HT-29 (cell line): ENCODE measurements around the gene DIDO1. TPM values are rescaled to one million over a fixed set of nuclear protein-coding genes. Genes with fewer than 3 reads are reported as not detected.
A peak's percentile ranks its signal among the peaks of the same experiment; 100 is the strongest.

Experiments
- DNase-seq: peaks from one replicate; pipeline ENCODE4 v3.0.0-alpha.2; 2015; ENCODE audit warnings: low spot score
- total RNA-seq: library from RNA; depleted of rRNA; stranded (reverse); fragments of >200 nt; shearing (Covaris generic); gene quantifications from 2 replicates; pipeline ENCODE4 v1.2.3, GENCODE V29; 2014

Gene DIDO1
- total RNA-seq, 1 experiment from 2014 or later: 78.5 TPM

DNA sequence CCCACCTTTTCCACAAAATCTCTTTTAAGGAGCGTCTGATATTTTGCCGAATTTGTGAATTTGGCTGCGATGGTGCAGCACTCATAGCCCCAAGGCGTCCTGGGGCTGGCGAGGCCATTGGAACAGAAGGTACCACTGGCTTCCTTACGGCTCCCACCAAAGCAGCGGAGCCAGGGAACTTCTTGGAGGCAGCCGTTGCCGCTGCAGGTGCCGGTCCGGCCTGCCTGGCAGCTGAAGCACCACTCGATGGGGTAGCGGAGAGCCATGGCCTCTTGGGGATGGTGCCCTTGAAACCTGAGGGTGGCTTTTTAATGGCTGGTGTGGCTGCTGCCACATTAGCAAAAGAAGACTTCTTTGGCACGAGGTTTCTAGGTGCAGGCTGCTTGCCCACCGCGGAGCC is 29.8 kb downstream of the DIDO1 start:
- no peak for DNase-seq

GRCh38 chr20:62895539-62895938 is 30.8 kb downstream of the DIDO1 start:
- no peak for DNase-seq

- DNase-seq: no peak
These were observed 32.0 kb downstream of the DIDO1 start for GRCh38 chr20:62894261-62894660.

- no peak for DNase-seq
These were observed 32.6 kb downstream of the DIDO1 start for GRCh38 chr20:62893700-62894099.

DNA sequence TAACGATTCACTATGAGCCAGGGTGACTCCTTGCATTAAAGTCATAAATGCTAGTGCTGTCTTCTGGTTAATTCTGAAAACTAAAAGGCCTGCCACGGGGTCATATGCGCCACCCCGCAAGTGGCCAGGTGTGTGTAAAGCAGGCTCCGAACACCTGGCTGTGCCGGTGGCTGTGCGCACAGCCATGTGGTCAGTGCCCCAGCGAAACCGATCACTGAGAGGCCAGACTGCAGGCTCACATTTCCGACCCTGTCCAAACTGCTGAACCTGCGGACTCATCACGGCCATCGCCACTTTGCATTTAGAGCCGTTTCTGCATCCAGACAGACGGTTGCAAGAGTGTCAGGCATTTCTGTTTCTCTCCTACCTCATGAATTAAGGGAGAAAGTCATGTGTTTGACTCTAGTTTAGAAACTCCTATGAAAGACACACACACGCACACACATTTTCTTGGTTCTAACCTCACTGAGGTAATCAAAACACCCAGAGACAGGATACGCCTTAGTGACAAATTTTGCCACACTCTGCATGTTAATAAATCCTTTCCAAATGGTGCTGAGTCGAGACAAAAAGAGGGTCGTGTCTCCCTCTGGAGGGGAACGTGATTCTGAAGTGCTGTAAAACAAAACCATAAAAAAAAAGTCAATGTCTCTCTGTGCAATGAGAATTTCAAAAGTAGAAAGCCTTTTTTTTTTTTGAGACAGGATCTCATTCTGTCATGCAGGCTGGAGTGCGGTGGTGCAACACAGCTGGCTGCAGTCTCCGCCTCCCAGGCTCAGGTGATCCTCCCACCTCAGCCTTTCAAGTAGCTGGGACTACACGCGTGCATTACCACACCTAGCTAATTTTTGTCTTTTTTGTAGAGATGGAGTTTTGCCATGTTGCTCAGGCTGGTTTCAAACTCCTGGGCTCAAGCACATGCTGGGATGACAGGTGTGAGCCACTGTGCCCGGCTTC is 33.7 kb downstream of the DIDO1 start:
- no peak for DNase-seq

DNA sequence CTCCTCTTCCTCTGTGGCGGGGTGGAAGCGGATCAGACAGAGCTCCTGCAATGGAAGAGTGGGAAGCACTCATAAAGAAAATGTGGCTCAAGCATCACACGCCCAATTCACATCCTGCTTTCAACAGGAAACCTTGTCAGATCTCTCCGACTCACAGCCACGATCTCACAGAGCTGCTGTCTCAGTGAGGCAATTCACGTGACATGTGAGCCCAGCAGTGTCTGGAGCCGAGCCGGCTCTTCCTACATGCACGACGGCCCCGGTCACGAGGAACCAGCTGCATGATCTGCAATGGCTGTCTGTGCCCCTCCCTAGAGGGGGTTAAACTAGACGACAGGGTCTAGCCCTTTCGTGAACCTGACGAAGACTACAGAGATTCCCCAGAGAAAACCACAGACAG is 35.2 kb downstream of the DIDO1 start:
- DNase-seq: no peak

GRCh38 chr20:62890444-62890843 is 35.9 kb downstream of the DIDO1 start:
- DNase-seq: no peak

DNA sequence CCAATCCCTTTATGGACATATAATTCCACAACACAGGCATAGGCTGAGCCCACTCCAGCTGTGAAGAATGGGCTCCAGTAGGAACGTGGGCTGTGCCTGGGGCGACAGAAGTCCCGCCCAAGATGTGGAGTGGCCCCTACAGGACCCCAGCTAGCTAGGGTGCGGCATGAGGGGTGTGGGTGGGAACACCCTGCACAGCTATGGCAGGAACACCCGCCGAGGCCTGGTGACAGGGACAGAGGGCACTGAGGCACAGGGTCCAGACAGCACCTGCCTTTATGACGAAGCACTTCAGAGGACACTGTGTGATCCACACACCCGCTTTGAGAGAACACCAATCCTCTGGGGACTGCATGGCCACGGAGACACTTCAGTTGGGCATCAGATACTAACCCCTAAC is 36.4 kb downstream of the DIDO1 start:
- no peak for DNase-seq

GRCh38 chr20:62889411-62889810 is 36.9 kb downstream of the DIDO1 start:
- no peak for DNase-seq

- no peak for DNase-seq
These were observed 37.4 kb downstream of the DIDO1 start for GRCh38 chr20:62888910-62889309.

DNA sequence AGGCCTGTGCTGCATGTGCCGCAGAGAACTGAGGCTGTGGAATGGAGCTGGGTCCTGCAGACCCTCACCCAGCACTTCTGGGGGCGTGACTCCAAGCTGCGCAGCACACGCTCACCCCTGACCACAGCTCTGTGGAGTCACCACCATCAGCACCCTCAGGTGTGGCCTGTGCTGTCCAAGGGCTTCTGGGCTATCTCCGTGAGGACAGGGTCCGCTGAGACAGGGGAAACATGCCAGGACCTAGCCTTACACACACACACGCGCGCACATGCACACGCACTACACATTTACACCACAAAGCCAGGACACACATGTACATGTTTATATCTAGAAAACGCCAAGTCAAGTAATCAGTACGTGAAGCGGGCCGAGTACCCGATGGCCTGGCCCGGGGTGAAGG is 37.9 kb downstream of the DIDO1 start:
- DNase-seq: no peak

DNA sequence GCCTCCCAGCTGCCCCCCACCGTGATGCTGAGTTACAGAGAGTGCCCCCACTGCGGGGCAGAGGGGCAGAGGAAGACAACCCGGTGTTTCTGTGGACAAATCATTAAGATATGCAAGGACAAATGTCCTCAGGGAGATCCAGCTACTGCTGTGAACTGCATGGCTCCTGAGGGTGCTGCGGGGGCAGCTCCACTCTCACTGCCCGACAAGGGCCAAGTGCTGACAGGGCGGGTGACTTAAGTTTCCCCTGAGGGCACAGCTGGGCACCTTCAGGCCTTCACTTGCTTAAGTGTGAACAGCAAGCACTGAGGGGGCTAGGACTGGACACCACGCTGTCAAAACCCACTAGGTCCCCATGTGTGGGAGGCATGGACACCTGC is 38.5 kb downstream of the DIDO1 start:
- DNase-seq: no peak

- DNase-seq: peak; percentile 87
These were observed 39.0 kb downstream of the DIDO1 start for GRCh38 chr20:62887152-62887859.

DNA sequence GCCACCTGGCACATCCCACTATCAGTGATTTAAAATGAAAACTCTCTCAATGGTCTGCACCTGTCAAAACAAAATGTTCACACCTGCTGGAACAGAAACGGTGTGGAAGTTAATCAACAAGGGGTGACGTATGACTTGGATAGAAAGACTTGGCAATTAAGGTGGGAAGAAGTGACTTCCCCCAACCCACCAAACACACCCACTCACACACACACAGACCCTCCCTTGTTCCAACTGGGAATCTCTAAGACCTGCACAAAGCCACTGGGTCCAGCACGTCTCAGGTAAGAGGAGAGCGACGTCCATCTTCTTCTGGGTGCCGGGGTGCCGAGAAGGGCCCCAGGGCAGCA is 39.6 kb downstream of the DIDO1 start:
- no peak for DNase-seq

DNA sequence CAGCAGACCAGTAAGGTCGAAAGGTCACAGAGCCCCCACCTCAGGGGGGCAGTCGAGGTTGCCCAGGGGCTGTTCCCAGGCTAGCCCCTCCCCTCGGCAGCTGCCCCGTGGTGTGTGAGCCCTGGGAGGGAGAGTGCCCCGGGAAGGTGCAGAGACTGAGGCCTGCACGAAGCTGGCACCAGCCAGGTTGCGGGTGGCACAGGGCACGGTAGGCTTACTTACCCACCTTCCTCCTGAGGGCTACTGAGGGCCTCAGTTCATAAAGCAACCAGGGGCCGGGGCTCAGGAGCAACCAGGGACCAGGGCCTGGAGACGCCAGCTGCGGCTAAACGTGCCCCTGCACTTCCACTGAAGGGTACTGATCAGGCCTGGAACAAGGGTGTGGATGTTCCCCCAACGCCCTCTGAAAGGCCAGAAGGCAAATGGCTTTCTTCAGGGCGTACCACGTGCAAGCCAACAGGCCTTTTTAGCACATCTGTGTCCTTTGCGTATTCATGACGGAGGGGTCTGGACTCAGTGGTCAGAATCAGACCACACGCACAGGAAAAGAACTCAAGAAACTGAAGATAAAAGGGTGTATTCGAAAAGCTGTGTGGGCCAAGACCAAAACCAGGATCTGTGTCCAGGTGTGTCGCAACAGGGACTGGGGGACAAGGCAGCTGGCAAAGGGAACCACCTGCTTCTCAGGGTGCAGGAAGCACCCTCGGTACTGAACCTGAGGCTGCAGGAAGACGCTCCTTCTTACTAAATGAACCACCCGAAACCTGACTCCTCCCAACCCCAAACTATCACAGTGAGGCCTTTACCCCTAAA is 40.2 kb downstream of the DIDO1 start:
- DNase-seq: no peak

- DNase-seq: no peak
These were observed 41.0 kb downstream of the DIDO1 start for GRCh38 chr20:62885046-62885895.

DNA sequence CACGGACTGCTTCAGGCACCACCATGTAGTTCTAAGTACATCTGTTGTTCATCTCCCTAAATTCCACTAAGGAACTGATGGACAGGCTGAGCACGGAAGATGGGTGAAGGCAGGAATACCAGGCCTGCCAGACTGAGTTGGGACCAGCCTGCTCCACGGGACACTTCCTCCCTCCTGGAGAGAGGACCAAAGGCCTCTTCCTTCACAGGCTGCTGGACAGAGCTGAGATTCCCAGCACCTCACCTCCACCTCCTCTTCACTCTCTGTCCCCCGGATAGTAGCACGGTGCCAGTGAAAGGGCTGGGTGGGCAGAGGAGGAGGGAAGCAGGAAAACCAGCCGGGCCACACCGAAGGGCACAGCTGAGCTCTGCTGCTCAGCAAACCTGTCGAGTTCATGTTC is 41.7 kb downstream of the DIDO1 start:
- DNase-seq: no peak

- DNase-seq: no peak
These were observed 43.9 kb downstream of the DIDO1 start for GRCh38 chr20:62882426-62882825.

DNA sequence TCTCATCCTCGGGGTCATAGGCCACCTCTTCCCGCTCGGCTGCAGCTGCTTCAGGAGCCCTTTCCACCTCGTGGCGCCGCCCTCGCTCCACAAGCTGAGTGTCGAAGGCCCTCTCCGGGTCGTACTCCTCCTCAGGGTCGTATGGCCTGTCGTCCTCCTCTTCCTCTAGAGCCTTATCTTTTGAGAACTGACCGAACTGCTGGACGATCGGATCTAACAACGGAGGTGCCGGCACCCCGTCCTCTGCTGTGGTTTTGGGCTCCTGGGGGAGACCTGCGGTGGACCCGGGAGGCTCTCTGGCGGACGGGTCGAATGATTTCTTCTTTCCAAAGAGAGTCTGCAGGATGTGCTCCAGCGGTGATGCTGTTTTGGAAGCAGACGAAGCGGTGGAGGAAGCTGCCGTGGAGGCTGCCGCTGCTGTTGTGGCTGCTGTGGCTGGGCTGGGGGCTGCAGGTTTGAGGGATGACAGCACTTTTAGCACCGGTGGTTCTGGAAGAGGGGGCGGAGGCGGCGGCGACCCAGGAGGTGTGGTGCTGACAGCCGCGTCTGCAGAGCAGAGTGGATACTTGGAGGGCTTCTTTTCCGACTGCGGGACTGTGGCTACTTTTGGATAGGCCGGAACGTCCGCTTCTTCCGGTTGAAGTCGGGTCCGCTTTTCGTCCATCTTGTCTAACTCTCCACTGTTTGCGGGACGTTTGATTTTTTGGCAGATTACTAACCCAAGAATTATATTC is 44.5 kb downstream of the DIDO1 start:
- no peak for DNase-seq

DNA sequence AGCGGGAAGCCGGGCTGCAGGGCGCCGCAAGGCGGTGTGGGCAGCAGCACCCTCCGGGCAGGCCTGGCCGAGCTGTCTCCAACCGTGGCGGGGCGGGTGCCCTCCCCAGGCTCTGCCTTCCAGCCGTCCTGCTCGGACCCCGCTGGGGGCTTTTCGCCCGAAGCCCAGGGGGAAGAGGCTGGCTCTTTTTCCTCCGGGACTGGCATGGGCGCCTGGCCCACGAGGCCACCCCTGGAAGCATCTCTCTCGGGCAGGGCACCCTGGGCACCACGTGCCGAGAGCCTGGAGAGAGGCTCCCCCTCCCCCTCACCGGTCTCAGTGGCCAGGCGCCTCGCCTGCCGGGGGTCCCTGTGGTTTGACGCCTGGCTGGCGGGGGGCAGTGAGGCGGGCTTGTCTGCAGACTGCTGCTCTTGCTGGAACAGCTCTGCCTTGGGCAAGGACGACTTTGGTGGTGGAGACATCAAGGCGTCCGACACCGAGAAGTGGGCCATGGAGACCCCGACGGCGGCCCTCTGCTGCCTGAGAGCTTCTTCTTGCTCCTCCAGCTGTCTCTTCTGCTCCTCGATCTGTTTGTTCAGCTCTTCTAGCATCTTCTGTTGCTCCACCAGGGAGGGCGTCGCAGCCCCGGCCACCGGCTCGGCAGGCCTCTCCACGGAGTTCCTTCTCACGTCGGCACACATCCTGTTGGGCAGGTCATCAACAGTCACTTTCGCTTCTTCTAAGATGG is 45.2 kb downstream of the DIDO1 start:
- no peak for DNase-seq
